Mammary epithelial cell (primary cell): ENCODE measurements around the gene KRTAP4-5.

Experiments used
- EZH2 ChIP-seq: IDR thresholded peaks from 2 replicates; pipeline ENCODE4 v1.6.1; 2012; ENCODE audit warnings: low read length, inconsistent platforms, borderline replicate concordance
- TF ChIP-seq, protein P1 (sequence below), 2 donors: IDR thresholded peaks in 1 of 2; conservative IDR thresholded peaks in 1 of 2; 2 replicates each; pipeline ENCODE4 v1.5.1; 2011 to 2012; ENCODE audit warnings: inconsistent platforms in 2 of 2, low read length in 2 of 2, mild to moderate bottlenecking in 2 of 2, control low read depth in 1 of 2, low read depth in 1 of 2; ENCODE audit not compliant: insufficient read depth in 1 of 2; ENCODE audit errors: extremely low read depth in 1 of 2

GRCh38 chr17:41131979-41132378, 17.6 kb downstream of the KRTAP4-5 start:
- TF ChIP-seq, protein P1, sequence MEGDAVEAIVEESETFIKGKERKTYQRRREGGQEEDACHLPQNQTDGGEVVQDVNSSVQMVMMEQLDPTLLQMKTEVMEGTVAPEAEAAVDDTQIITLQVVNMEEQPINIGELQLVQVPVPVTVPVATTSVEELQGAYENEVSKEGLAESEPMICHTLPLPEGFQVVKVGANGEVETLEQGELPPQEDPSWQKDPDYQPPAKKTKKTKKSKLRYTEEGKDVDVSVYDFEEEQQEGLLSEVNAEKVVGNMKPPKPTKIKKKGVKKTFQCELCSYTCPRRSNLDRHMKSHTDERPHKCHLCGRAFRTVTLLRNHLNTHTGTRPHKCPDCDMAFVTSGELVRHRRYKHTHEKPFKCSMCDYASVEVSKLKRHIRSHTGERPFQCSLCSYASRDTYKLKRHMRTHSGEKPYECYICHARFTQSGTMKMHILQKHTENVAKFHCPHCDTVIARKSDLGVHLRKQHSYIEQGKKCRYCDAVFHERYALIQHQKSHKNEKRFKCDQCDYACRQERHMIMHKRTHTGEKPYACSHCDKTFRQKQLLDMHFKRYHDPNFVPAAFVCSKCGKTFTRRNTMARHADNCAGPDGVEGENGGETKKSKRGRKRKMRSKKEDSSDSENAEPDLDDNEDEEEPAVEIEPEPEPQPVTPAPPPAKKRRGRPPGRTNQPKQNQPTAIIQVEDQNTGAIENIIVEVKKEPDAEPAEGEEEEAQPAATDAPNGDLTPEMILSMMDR (conservative IDR thresholded peaks at IDR 0.05 in 1 of 2, IDR thresholded peaks at IDR 0.05 in 1 of 2; ENCODE audit: extremely low read depth in 1 of 2, insufficient read depth in 1 of 2, low read depth in 1 of 2, low read length in 2 of 2), result no peak
- no peak for TF ChIP-seq EZH2
